HepG2 (cell line): ENCODE measurements around the gene NT5DC2. TPM values are rescaled to one million over a fixed set of nuclear protein-coding genes. Genes with fewer than 3 reads are reported as not detected.

ENCODE experiments used
- CHCHD3 ChIP-seq: sonication (generic); formaldehyde crosslinking; IDR thresholded peaks from 2 replicates; pipeline ENCODE4 v1.8.0; 2022; ENCODE audit warnings: mild to moderate bottlenecking, missing genetic modification reagents, moderate library complexity
- ERF ChIP-seq: IDR thresholded peaks from 2 replicates; pipeline ENCODE4 v1.6.1; 2018; ENCODE audit warnings: missing biosample characterization, missing genetic modification reagents
- MBD4 ChIP-seq: IDR thresholded peaks from 2 replicates; pipeline ENCODE4 v1.6.1; 2012; ENCODE audit warnings: low read length, inconsistent platforms, borderline replicate concordance
- PTBP1 ChIP-seq: fragments of 200-400 bp; formaldehyde crosslinking; IDR thresholded peaks from 2 replicates; pipeline ENCODE4 v1.6.1; 2018; ENCODE audit warnings: low read length, low read depth; ENCODE audit not compliant: poor library complexity, severe bottlenecking
- RFXANK ChIP-seq: IDR thresholded peaks from 2 replicates; pipeline ENCODE4 v1.6.1; 2016
- SP1 ChIP-seq, 2 experiments: fragments of 450-650 bp in 1 of 2; sonication (generic) in 1 of 2; formaldehyde crosslinking in 1 of 2; IDR thresholded peaks; 2 replicates each; pipeline versions ENCODE4 v1.4.0 to v1.6.1; 2016 to 2020; ENCODE audit warnings: missing genetic modification reagents in 1 of 2
- ZFP36L1 ChIP-seq: sonication (generic); formaldehyde crosslinking; IDR thresholded peaks from 2 replicates; pipeline ENCODE4 v1.8.0; 2022; ENCODE audit warnings: mild to moderate bottlenecking, missing genetic modification reagents, moderate library complexity
- ZNF264 ChIP-seq: sonication (generic); formaldehyde crosslinking; IDR thresholded peaks from 2 replicates; pipeline ENCODE4 v1.4.0; 2020; ENCODE audit warnings: missing genetic modification reagents
- polyA plus RNA-seq, 8 experiments: library from polyadenylated mRNA; depleted of rRNA in 3 of 8; stranded (reverse) in 7 of 8; unstranded in 1 of 8; fragments of >200 nt; fragmentation: Illumina TruSeq in 4 of 8; extraction: Trizol in 4 of 8; gene quantifications; 2 replicates each; pipeline versions ENCODE4 v1.2.1 to v1.2.3, GENCODE V29; 2011 to 2016; ENCODE audit warnings: low read depth in 4 of 8, missing spikeins in 1 of 8, mixed read lengths in 1 of 8; ENCODE audit not compliant: insufficient read depth in 1 of 8
- total RNA-seq, 5 experiments: library from RNA; depleted of rRNA; stranded (reverse); fragments of >200 nt; fragmentation: Illumina TruSeq; extraction: Trizol; gene quantifications; 2 replicates each; pipeline ENCODE4 v1.2.3, GENCODE V29; 2016; ENCODE audit warnings: low read depth in 1 of 5
- TF ChIP-seq, protein P1 (sequence below): sonication (generic); formaldehyde crosslinking; IDR thresholded peaks from 2 replicates; pipeline ENCODE4 v1.4.0; 2020; ENCODE audit warnings: mild to moderate bottlenecking, missing genetic modification reagents
- TF ChIP-seq, protein P2 (sequence below), 2 experiments: sonication (generic) in 1 of 2; formaldehyde crosslinking in 1 of 2; IDR thresholded peaks; 2 replicates each; pipeline versions ENCODE4 v1.5.1 to v1.6.1; 2011 to 2020; ENCODE audit warnings: borderline replicate concordance in 1 of 2, low read depth in 1 of 2, low read length in 1 of 2, mild to moderate bottlenecking in 1 of 2, missing genetic modification reagents in 1 of 2, moderate library complexity in 1 of 2
- TF ChIP-seq, protein P3 (sequence below): IDR thresholded peaks from 2 replicates; pipeline ENCODE4 v1.6.1; 2016; ENCODE audit warnings: missing genetic modification reagents, missing compliant biosample characterization
- TF ChIP-seq, protein P4 (sequence below): sonication (generic); formaldehyde crosslinking; IDR thresholded peaks from 2 replicates; pipeline ENCODE4 v1.4.0; 2020; ENCODE audit warnings: missing genetic modification reagents
- TF ChIP-seq, protein P5 (sequence below): IDR thresholded peaks from 2 replicates; pipeline ENCODE4 v1.6.1; 2016; ENCODE audit warnings: mild to moderate bottlenecking, missing biosample characterization, missing genetic modification reagents
- TF ChIP-seq, protein P6 (sequence below): sonication (generic); formaldehyde crosslinking; conservative IDR thresholded peaks from 2 replicates; pipeline ENCODE4 v1.8.0; 2022; ENCODE audit warnings: mild to moderate bottlenecking, moderate library complexity, missing genetic modification reagents

The NT5DC2 gene
- total and polyA plus RNA-seq, 2 of the 13 experiments (the other 11 are each of a cell fraction or from before 2014, with no cell fraction given), result 131 to 240 TPM

DNA sequence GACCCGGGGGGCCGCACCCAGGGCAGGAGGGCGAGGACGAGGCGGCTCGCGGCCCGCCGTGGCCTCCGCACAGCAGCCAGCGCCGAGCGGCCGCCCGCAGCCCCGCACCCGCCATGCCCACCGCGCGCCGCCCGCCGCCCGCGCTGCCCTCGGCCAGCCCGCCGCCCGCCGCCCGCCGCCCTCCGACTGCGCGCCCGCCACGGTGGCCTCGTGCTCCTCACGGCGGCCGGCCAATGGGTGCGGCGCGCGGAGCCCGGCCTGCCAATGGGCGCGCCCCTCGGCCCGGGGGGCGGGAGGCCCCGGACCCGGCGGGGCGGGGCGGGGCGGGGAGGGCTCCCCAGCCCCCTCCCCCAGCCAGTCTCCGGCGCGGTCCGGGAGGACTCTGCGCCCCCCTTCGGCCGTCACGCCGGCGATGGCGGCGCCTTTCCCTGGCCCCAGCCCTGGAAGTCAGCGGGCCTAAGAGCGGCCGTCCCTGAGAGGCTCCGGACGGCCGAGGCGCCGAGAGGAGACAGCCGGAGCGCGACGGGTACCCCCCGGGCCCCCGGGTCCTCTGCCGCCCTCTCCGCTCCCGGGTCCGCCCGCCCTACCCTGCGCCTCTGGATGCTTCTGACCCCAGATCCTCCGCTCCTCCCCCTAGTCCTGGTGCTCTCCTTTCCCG lies at the start of gene NT5DC2 (continued):
- TF ChIP-seq SP1 (IDR thresholded peaks at IDR 0.05) (no peak), SP1 (CRISPR knock-in tag; IDR thresholded peaks at IDR 0.05) (peak; percentile 59; the same call in 1 of the 2 replicates), ZNF264 (CRISPR knock-in tag) (no peak), MBD4 (no peak), ZFP36L1 (CRISPR knock-in tag) (no peak), CHCHD3 (CRISPR knock-in tag) (no peak), ERF (CRISPR knock-in tag) (no peak; the same call in 1 of the 2 replicates), PTBP1 (no peak), RFXANK (CRISPR knock-in tag) (no peak)
- TF ChIP-seq, protein P1, sequence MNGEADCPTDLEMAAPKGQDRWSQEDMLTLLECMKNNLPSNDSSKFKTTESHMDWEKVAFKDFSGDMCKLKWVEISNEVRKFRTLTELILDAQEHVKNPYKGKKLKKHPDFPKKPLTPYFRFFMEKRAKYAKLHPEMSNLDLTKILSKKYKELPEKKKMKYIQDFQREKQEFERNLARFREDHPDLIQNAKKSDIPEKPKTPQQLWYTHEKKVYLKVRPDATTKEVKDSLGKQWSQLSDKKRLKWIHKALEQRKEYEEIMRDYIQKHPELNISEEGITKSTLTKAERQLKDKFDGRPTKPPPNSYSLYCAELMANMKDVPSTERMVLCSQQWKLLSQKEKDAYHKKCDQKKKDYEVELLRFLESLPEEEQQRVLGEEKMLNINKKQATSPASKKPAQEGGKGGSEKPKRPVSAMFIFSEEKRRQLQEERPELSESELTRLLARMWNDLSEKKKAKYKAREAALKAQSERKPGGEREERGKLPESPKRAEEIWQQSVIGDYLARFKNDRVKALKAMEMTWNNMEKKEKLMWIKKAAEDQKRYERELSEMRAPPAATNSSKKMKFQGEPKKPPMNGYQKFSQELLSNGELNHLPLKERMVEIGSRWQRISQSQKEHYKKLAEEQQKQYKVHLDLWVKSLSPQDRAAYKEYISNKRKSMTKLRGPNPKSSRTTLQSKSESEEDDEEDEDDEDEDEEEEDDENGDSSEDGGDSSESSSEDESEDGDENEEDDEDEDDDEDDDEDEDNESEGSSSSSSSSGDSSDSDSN, result peak; percentile 4; the same call in 1 of the 2 replicates
- TF ChIP-seq, protein P2, sequence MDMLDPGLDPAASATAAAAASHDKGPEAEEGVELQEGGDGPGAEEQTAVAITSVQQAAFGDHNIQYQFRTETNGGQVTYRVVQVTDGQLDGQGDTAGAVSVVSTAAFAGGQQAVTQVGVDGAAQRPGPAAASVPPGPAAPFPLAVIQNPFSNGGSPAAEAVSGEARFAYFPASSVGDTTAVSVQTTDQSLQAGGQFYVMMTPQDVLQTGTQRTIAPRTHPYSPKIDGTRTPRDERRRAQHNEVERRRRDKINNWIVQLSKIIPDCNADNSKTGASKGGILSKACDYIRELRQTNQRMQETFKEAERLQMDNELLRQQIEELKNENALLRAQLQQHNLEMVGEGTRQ (IDR thresholded peaks at IDR 0.05; ENCODE audit: low read depth, low read length), result no peak
- TF ChIP-seq, protein P2 (CRISPR knock-in tag; IDR thresholded peaks at IDR 0.05; ENCODE audit: borderline replicate concordance), result no peak
- TF ChIP-seq, protein P3, sequence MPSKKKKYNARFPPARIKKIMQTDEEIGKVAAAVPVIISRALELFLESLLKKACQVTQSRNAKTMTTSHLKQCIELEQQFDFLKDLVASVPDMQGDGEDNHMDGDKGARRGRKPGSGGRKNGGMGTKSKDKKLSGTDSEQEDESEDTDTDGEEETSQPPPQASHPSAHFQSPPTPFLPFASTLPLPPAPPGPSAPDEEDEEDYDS (CRISPR knock-in tag), result no peak
- TF ChIP-seq, protein P4, sequence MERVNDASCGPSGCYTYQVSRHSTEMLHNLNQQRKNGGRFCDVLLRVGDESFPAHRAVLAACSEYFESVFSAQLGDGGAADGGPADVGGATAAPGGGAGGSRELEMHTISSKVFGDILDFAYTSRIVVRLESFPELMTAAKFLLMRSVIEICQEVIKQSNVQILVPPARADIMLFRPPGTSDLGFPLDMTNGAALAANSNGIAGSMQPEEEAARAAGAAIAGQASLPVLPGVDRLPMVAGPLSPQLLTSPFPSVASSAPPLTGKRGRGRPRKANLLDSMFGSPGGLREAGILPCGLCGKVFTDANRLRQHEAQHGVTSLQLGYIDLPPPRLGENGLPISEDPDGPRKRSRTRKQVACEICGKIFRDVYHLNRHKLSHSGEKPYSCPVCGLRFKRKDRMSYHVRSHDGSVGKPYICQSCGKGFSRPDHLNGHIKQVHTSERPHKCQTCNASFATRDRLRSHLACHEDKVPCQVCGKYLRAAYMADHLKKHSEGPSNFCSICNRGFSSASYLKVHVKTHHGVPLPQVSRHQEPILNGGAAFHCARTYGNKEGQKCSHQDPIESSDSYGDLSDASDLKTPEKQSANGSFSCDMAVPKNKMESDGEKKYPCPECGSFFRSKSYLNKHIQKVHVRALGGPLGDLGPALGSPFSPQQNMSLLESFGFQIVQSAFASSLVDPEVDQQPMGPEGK (CRISPR knock-in tag), result peak; percentile 96
- TF ChIP-seq, protein P5, sequence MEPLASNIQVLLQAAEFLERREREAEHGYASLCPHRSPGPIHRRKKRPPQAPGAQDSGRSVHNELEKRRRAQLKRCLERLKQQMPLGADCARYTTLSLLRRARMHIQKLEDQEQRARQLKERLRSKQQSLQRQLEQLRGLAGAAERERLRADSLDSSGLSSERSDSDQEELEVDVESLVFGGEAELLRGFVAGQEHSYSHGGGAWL (CRISPR knock-in tag), result no peak
- TF ChIP-seq, protein P6, sequence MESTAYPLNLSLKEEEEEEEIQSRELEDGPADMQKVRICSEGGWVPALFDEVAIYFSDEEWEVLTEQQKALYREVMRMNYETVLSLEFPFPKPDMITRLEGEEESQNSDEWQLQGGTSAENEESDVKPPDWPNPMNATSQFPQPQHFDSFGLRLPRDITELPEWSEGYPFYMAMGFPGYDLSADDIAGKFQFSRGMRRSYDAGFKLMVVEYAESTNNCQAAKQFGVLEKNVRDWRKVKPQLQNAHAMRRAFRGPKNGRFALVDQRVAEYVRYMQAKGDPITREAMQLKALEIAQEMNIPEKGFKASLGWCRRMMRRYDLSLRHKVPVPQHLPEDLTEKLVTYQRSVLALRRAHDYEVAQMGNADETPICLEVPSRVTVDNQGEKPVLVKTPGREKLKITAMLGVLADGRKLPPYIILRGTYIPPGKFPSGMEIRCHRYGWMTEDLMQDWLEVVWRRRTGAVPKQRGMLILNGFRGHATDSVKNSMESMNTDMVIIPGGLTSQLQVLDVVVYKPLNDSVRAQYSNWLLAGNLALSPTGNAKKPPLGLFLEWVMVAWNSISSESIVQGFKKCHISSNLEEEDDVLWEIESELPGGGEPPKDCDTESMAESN (CRISPR knock-in tag), result no peak
